ENCODE results near the gene TMEM116. TPM values are rescaled to one million over a fixed set of nuclear protein-coding genes. Genes with fewer than 3 reads are reported as not detected.

TMEM116 gene
- total RNA-seq, 3 donors from 2014 or later (not counting 1 experiment from before 2014, with no cell fraction given): 6.5 to 10.2 (median 10.1) TPM

GRCh38 chr12:112023759-112024396 is 10.9 kb upstream of the TMEM116 start:
- intact Hi-C loops (cut with micrococcal nuclease): no loop called here
- Histone ChIP-seq H3K27me3 (ENCODE audit: control insufficient read depth, insufficient read depth, low read length) (no peaks in the 10 kb centered on the region), H3K27ac (ENCODE audit: low read length) (no peak overlapping the region), H3K36me3 (ENCODE audit: control insufficient read depth, insufficient read depth, low read length) (peaks cover 56% of the 10 kb centered on the region), H3K4me3 (ENCODE audit: low read length) (no peak overlapping the region), H3K4me1 (ENCODE audit: control insufficient read depth, insufficient read depth, low read length) (no peaks in the 10 kb centered on the region), H3K9me3 (ENCODE audit: control insufficient read depth, insufficient read depth, low read length) (no peaks in the 10 kb centered on the region)
- WGBS (ENCODE audit: insufficient coverage): 97% methylated on average over 4 of the region's 4 CpGs
- ATAC-seq (no peak), DNase-seq (no peak)
- Mint-ChIP-seq H3K36me3 (no peaks in the 10 kb centered on the region), H3K4me3 (no peak overlapping the region), H3K27me3 (ENCODE audit: low read depth in 2 of 2) (no peaks in the 10 kb centered on the region), H3K27ac (no peak overlapping the region), H3K9me3 (no peaks in the 10 kb centered on the region), H3K4me1 (peaks cover 19 to 23% of the 10 kb centered on the region in 2 donors)
- no peak for TF ChIP-seq CTCF (IDR thresholded peaks at IDR 0.05)

GRCh38 chr12:112022241-112023016 is 9.5 kb upstream of the TMEM116 start:
- Histone ChIP-seq H3K27ac (ENCODE audit: low read length) (no peak overlapping the region), H3K27me3 (ENCODE audit: control insufficient read depth, insufficient read depth, low read length) (no peaks in the 10 kb centered on the region), H3K36me3 (ENCODE audit: control insufficient read depth, insufficient read depth, low read length) (peaks cover 58% of the 10 kb centered on the region), H3K4me3 (ENCODE audit: low read length) (no peak overlapping the region), H3K4me1 (ENCODE audit: control insufficient read depth, insufficient read depth, low read length) (no peaks in the 10 kb centered on the region), H3K9me3 (ENCODE audit: control insufficient read depth, insufficient read depth, low read length) (no peaks in the 10 kb centered on the region)
- intact Hi-C loops (cut with micrococcal nuclease): no loop called here
- no peaks in the 10 kb centered on the region for H3K27me3 Mint-ChIP-seq (ENCODE audit: low read depth in 2 of 2)
- no peaks in the 10 kb centered on the region for H3K36me3 Mint-ChIP-seq
- TF ChIP-seq CTCF (IDR thresholded peaks at IDR 0.05): no peak
- WGBS (ENCODE audit: insufficient coverage): 96% methylated on average over 11 of the region's 11 CpGs
- no peak overlapping the region for H3K4me3 Mint-ChIP-seq
- ATAC-seq (no peak), DNase-seq (no peak)
- H3K9me3 Mint-ChIP-seq: no peaks in the 10 kb centered on the region
- H3K4me1 Mint-ChIP-seq: peaks cover 28 to 33% of the 10 kb centered on the region in 2 donors
- peak overlapping the region; percentile 31 to 82 for H3K27ac Mint-ChIP-seq

- H3K36me3 Mint-ChIP-seq: no peaks in the 10 kb centered on the region
- no peak for ATAC-seq
- TF ChIP-seq CTCF (IDR thresholded peaks at IDR 0.05): no peak
- no peaks in the 10 kb centered on the region for H3K27me3 ChIP-seq (ENCODE audit: control insufficient read depth, insufficient read depth, low read length)
- H3K4me3 ChIP-seq (ENCODE audit: low read length): no peak overlapping the region
- no peaks in the 10 kb centered on the region for H3K9me3 Mint-ChIP-seq
- peaks cover 62% of the 10 kb centered on the region for H3K36me3 ChIP-seq (ENCODE audit: control insufficient read depth, insufficient read depth, low read length)
- DNase-seq: no peak
- H3K4me3 Mint-ChIP-seq: no peak overlapping the region
- H3K27ac Mint-ChIP-seq: peak overlapping the region in 1 of 2 donors; percentile 65
- WGBS (ENCODE audit: insufficient coverage): 93% methylated on average over 8 of the region's 8 CpGs
- no peak overlapping the region for H3K27ac ChIP-seq (ENCODE audit: low read length)
- H3K27me3 Mint-ChIP-seq (ENCODE audit: low read depth in 2 of 2): no peaks in the 10 kb centered on the region
- intact Hi-C loops (cut with micrococcal nuclease): no loop called here
- H3K4me1 ChIP-seq (ENCODE audit: control insufficient read depth, insufficient read depth, low read length): no peaks in the 10 kb centered on the region
- H3K4me1 Mint-ChIP-seq: peaks cover 32 to 41% of the 10 kb centered on the region in 2 donors
- H3K9me3 ChIP-seq (ENCODE audit: control insufficient read depth, insufficient read depth, low read length): no peaks in the 10 kb centered on the region
These were observed 8.0 kb upstream of the TMEM116 start for GRCh38 chr12:112020947-112021457.
